Thyroid gland (tissue), 4 donors: Measurements from ENCODE around the gene PRRX1. TPM values are rescaled to one million over a fixed set of nuclear protein-coding genes. Genes with fewer than 3 reads are reported as not detected.

Experiments
- DNase-seq, 2 donors: peaks; one replicate each; pipeline ENCODE4 v3.0.0-alpha.2; 2019
- H3K27ac ChIP-seq, 3 donors: fragments of 200-600 bp; sonication (generic); 1 replicate in 2 of 3; 2 replicates in 1 of 3; pipeline ENCODE4 v1.5.1; 2016 to 2019; ENCODE audit warnings: mild to moderate bottlenecking in 1 of 3, moderate library complexity in 1 of 3
- H3K27me3 ChIP-seq: fragments of 200-600 bp; sonication (generic); one replicate; pipeline ENCODE4 v1.5.1; 2019
- H3K36me3 ChIP-seq, 2 donors: fragments of 200-600 bp; sonication (generic); one replicate each; pipeline ENCODE4 v1.5.1; 2016 to 2019
- H3K4me1 ChIP-seq, 2 donors: fragments of 200-600 bp; sonication (generic); one replicate each; pipeline ENCODE4 v1.5.1; 2017 to 2019
- H3K4me3 ChIP-seq, 3 donors: fragments of 200-600 bp; sonication (generic); replicated peaks in 1 of 3; 1 replicate in 2 of 3; 2 replicates in 1 of 3; pipeline ENCODE4 v1.5.1; 2016; ENCODE audit warnings: mild to moderate bottlenecking in 1 of 3
- H3K9me3 ChIP-seq: fragments of 200-600 bp; sonication (generic); one replicate; pipeline ENCODE4 v1.5.1; 2017
- POLR2A ChIP-seq, 2 donors: fragments of 450-650 bp; IDR thresholded peaks; one replicate each; pipeline ENCODE4 v1.6.1; 2017; ENCODE audit warnings: antibody characterized with exemption in 2 of 2, mild to moderate bottlenecking in 2 of 2, moderate library complexity in 1 of 2
- WGBS, 2 donors: methylation state at CpG; one replicate each; pipeline ENCODE4 v1.1.5; 2017; 5-methylcytosine and 5-hydroxymethylcytosine counted together
- intact Hi-C: fragments of 100-400 bp; cut with DNase I; formaldehyde crosslinking; loops from one replicate; pipeline ENCODE4 v1.15.1; 2023
- total RNA-seq, 4 donors: library from RNA; depleted of rRNA; stranded (reverse); fragments of >200 nt; gene quantifications; one replicate each; pipeline ENCODE4 v1.2.3, GENCODE V29; 2016
- TF ChIP-seq, protein P1 (sequence below), 6 experiments: fragments of 200-600 bp in 3 of 6; fragments of 450-650 bp in 3 of 6; sonication (generic) in 3 of 6; IDR thresholded peaks; one replicate each; pipeline ENCODE4 v1.5.1; 2016 to 2019; ENCODE audit warnings: antibody characterized with exemption in 6 of 6, mild to moderate bottlenecking in 2 of 6, inconsistent platforms in 1 of 6, moderate library complexity in 1 of 6

The PRRX1 gene
- total RNA-seq, 4 donors from 2014 or later, result 56.4 to 87.3 (median 59.8) TPM

DNA sequence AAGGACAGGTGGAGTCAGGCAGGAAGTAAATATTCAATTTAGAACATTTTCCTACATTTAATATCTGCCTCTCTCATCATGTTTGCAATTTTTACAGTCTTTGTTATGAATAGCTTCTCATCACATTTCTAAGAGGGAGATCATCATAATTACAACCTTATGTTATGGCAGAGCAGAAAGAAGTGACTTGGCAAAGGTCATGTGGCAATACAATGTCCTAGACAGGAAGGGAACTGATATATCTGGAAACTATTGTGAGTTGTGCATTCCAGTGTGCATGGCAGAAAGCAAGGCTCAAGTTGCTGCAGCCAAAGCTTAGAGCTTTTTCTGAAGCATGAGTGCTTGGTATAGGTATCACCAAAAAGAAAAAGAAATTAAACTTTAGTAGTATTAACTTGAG lies 43.8 kb upstream of the PRRX1 start:
- TF ChIP-seq, protein P1, sequence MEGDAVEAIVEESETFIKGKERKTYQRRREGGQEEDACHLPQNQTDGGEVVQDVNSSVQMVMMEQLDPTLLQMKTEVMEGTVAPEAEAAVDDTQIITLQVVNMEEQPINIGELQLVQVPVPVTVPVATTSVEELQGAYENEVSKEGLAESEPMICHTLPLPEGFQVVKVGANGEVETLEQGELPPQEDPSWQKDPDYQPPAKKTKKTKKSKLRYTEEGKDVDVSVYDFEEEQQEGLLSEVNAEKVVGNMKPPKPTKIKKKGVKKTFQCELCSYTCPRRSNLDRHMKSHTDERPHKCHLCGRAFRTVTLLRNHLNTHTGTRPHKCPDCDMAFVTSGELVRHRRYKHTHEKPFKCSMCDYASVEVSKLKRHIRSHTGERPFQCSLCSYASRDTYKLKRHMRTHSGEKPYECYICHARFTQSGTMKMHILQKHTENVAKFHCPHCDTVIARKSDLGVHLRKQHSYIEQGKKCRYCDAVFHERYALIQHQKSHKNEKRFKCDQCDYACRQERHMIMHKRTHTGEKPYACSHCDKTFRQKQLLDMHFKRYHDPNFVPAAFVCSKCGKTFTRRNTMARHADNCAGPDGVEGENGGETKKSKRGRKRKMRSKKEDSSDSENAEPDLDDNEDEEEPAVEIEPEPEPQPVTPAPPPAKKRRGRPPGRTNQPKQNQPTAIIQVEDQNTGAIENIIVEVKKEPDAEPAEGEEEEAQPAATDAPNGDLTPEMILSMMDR (IDR thresholded peaks at IDR 0.05), result no peak
- no peak for TF ChIP-seq POLR2A (IDR thresholded peaks at IDR 0.05)
- no peaks in the 10 kb centered on the region for H3K27me3 ChIP-seq
- no peaks in the 10 kb centered on the region for H3K9me3 ChIP-seq
- DNase-seq, result no peak
- no peaks in the 10 kb centered on the region for H3K36me3 ChIP-seq
- no peaks in the 10 kb centered on the region for H3K4me1 ChIP-seq
- intact Hi-C loops, result no loop called here
- no peak overlapping the region for H3K27ac ChIP-seq
- H3K4me3 ChIP-seq, result no peak overlapping the region

DNA sequence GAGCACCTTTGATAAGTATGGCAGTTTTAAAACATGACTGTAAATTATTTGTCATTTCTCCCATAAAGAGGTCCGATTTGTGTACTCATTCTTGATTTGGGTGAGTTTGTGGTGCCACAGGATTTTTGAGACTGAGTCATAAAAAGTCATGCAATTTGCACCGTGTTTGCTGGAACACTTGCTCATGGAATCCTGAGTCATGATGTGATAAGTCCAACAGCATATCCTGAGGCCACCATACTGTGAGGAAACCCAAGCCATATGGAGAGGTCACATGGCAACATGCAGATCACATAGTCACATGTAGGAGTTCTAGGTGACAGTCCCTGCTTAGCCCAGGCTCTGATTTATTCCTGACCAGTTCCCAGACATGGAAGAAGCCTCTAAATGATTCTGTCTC lies 40.8 kb upstream of the PRRX1 start:
- WGBS, 2 donors, result 64 to 83% methylated on average over 2 of the region's 2 CpGs
- no peak overlapping the region for H3K4me3 ChIP-seq

DNA sequence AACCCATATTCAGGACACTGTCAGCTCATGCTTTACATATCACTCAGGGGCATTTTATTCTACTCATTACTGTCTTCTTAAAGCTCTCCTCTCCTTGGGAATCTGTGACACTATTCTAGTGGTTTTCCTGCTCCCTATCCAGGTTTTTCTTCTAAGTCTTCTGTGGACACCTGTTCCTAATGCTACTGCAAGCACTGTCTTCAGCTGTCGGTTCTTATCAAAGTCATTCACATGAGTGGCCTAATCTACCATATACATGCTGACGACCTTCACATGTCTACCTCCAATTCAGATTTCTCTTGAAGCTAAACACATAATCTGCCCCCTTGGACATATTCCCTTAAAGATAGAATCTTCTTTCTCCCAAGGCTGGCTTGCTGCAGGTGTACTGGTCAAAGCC lies 39.8 kb upstream of the PRRX1 start:
- H3K36me3 ChIP-seq, result no peaks in the 10 kb centered on the region
- no peaks in the 10 kb centered on the region for H3K4me1 ChIP-seq
- H3K9me3 ChIP-seq, result no peaks in the 10 kb centered on the region
- H3K4me3 ChIP-seq, result no peak overlapping the region
- no peak for DNase-seq
- no peaks in the 10 kb centered on the region for H3K27me3 ChIP-seq
- intact Hi-C loops, result no loop called here
- TF ChIP-seq, protein P1 (IDR thresholded peaks at IDR 0.05), result no peak
- no peak for TF ChIP-seq POLR2A (IDR thresholded peaks at IDR 0.05)
- no peak overlapping the region for H3K27ac ChIP-seq
- WGBS, 2 donors, result 95 to 100% methylated on average over 2 of the region's 2 CpGs

More for the DNA sequence above, 40.8 kb upstream of the PRRX1 start:
- no peak for TF ChIP-seq POLR2A (IDR thresholded peaks at IDR 0.05)
- TF ChIP-seq, protein P1 (IDR thresholded peaks at IDR 0.05), result no peak
- intact Hi-C loops, result no loop called here
- Histone ChIP-seq H3K4me1 (no peaks in the 10 kb centered on the region), H3K27me3 (no peaks in the 10 kb centered on the region), H3K36me3 (no peaks in the 10 kb centered on the region), H3K27ac (no peak overlapping the region), H3K9me3 (no peaks in the 10 kb centered on the region)
- DNase-seq, result no peak

DNA sequence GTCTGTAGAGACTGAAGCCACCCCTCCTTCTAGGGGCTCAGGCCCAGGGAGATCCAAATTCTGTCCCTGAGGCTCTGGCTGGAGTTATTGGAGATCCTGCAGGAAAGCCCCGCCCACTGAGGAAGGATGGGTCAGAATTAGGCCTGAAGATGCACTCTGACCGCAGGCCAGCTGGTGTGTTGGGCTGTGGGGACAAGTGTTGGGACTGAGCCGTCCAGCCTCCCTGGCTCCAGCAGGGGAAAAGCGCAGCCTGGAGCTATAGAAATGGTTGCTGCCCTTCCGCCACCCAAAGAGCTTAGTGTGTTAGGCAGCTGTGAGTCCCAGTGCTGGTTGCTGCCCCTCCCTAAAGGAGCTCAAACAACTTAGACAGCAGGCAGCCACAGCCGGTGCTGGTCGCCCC lies 33.0 kb upstream of the PRRX1 start:
- Histone ChIP-seq H3K4me1 (no peaks in the 10 kb centered on the region), H3K27me3 (no peaks in the 10 kb centered on the region), H3K27ac (no peak overlapping the region), H3K9me3 (no peaks in the 10 kb centered on the region), H3K36me3 (no peaks in the 10 kb centered on the region), H3K4me3 (no peak overlapping the region)
- WGBS, 2 donors, result 83 to 88% methylated on average over 4 to 5 of the region's 7 CpGs
- DNase-seq, result no peak
- no peak for TF ChIP-seq POLR2A (IDR thresholded peaks at IDR 0.05)
- TF ChIP-seq, protein P1 (IDR thresholded peaks at IDR 0.05), result no peak
- intact Hi-C loops, result no loop called here

DNA sequence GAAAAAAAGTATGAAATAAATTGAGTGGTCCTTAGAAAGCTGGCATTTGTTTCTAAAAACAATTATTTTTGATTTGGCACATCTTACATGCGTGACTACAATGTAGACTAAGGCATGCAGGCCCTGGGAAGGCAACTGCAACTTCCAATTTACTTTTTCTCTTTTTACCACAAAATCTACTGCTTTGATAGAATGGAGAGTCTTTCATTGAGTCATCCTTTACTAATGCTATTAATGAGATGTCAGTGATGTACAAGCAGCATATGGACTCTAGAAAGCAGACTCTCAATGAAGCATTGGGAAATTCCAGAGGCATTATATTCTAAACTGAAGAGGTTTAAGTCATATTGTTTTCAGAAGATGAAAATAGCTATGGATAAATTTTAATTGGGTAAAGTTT lies 29.6 kb upstream of the PRRX1 start:
- no peaks in the 10 kb centered on the region for H3K27me3 ChIP-seq
- no peaks in the 10 kb centered on the region for H3K9me3 ChIP-seq
- no peak overlapping the region for H3K4me3 ChIP-seq
- TF ChIP-seq, protein P1 (IDR thresholded peaks at IDR 0.05), result no peak
- no peak for TF ChIP-seq POLR2A (IDR thresholded peaks at IDR 0.05)
- intact Hi-C loops, result no loop called here
- 84 to 90% methylated on average over 1 of the region's 1 CpG for WGBS, 2 donors
- H3K27ac ChIP-seq, result no peak overlapping the region
- H3K36me3 ChIP-seq, result no peaks in the 10 kb centered on the region
- no peak for DNase-seq
- no peaks in the 10 kb centered on the region for H3K4me1 ChIP-seq
